GM18867 (cell line): ENCODE results near the gene PIAS1.
"Not testable (repeated sequence)": the region's sequence is repeated elsewhere in the genome, so short reads cannot be mapped to it uniquely, and the experiment has no call there.

Experiments
- ATAC-seq: cut with Tn5 transposase; IDR thresholded peaks from one replicate; pipeline ENCODE4 v1.9.1; 2021; ENCODE audit warnings: mild to moderate bottlenecking, moderate library complexity; ENCODE audit not compliant: unreplicated experiment

The PIAS1 gene

GRCh38 chr15:68211656-68212320, 157.7 kb downstream of the PIAS1 start:
- no peak for ATAC-seq

GRCh38 chr15:68213491-68213845, 159.4 kb downstream of the PIAS1 start:
- not testable (repeated sequence) for ATAC-seq

- ATAC-seq: no peak
Measured at GRCh38 chr15:68213991-68214837, 160.1 kb downstream of the PIAS1 start.

- no peak for ATAC-seq
Measured at GRCh38 chr15:68214838-68215254, 160.7 kb downstream of the PIAS1 start.

- no peak for ATAC-seq
Measured at GRCh38 chr15:68217341-68217740, 163.2 kb downstream of the PIAS1 start.

- ATAC-seq: no peak
Measured at GRCh38 chr15:68218331-68218730, 164.2 kb downstream of the PIAS1 start.

GRCh38 chr15:68218847-68219798, 165.0 kb downstream of the PIAS1 start:
- ATAC-seq: no peak

- ATAC-seq: no peak
Measured at GRCh38 chr15:68220489-68220888, 166.4 kb downstream of the PIAS1 start.

- no peak for ATAC-seq
Measured at GRCh38 chr15:68220967-68221366, 166.9 kb downstream of the PIAS1 start.

GRCh38 chr15:68221530-68222431, 167.7 kb downstream of the PIAS1 start:
- ATAC-seq: not testable (repeated sequence)

- not testable (repeated sequence) for ATAC-seq
Measured at GRCh38 chr15:68222432-68222743, 168.3 kb downstream of the PIAS1 start.

GRCh38 chr15:68223171-68223570, 169.1 kb downstream of the PIAS1 start:
- ATAC-seq: no peak

GRCh38 chr15:68224108-68224507, 170.0 kb downstream of the PIAS1 start:
- no peak for ATAC-seq

- no peak for ATAC-seq
Measured at GRCh38 chr15:68224546-68225250, 170.6 kb downstream of the PIAS1 start.

- ATAC-seq: not testable (repeated sequence)
Measured at GRCh38 chr15:68225442-68225841, 171.3 kb downstream of the PIAS1 start.

- no peak for ATAC-seq
Measured at GRCh38 chr15:68227643-68228142, 173.6 kb downstream of the PIAS1 start.

- no peak for ATAC-seq
Measured at GRCh38 chr15:68228143-68228970, 174.2 kb downstream of the PIAS1 start.

- ATAC-seq: no peak
Measured at GRCh38 chr15:68228971-68229385, 174.9 kb downstream of the PIAS1 start.
